Measurements from ENCODE around the gene LRRC27.

DNA sequence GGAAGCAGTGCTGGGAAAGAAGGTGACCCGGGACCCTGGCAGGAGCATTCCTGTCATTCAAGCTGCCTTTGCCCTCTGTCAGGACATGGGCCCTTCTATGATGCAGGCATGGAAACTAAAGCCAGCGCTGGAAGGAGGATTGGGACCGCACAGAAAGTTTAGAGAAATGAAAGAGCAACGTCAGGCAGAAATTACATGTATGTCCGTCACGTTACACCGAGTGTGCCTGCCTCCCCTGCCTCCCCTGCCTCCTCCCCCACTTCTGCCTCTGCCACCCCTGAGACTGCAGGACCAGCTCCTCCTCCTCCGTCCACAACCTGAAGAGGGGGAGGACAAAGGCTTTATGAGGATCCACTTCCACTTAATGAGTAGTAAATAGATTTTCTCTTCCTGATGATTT, 51.1 kb downstream of the LRRC27 start:
- TF ChIP-seq CTCF (conservative IDR thresholded peaks at IDR 0.05; ENCODE audit: low read length) (no peak), EZH2phosphoT487 (IDR thresholded peaks at IDR 0.05; ENCODE audit: borderline replicate concordance, low read depth, low read length) (no peak)
